Smooth muscle cell (in vitro differentiated cells): Measurements from ENCODE around the gene SLC16A11. TPM values are rescaled to one million over a fixed set of nuclear protein-coding genes. Genes with fewer than 3 reads are reported as not detected.

ENCODE experiments used
- DNase-seq: peaks from one replicate; lab custom pipeline; 2025; ENCODE audit not compliant: unreplicated experiment; lab: John Stamatoyannopoulos, UW
- H2AFZ ChIP-seq: fragments of 200-600 bp; sonication (generic); 2 replicates; pipeline ENCODE4 v1.6.0; 2016; ENCODE audit warnings: antibody characterized with exemption, low read depth, mild to moderate bottlenecking
- H3F3A ChIP-seq: fragments of 200-600 bp; sonication (generic); 2 replicates; pipeline ENCODE4 v1.6.0; 2017; ENCODE audit warnings: antibody characterized with exemption, low read depth
- H3K27ac ChIP-seq: fragments of 200-600 bp; sonication (generic); 2 replicates; pipeline ENCODE4 v1.5.1; 2016; ENCODE audit warnings: low read depth, mild to moderate bottlenecking
- H3K27me3 ChIP-seq: fragments of 200-600 bp; sonication (generic); 2 replicates; pipeline ENCODE4 v1.6.1; 2016; ENCODE audit warnings: low read depth, mild to moderate bottlenecking
- H3K36me3 ChIP-seq: fragments of 200-600 bp; sonication (generic); 2 replicates; pipeline ENCODE4 v1.5.1; 2016; ENCODE audit warnings: low read depth
- H3K4me1 ChIP-seq: fragments of 200-600 bp; sonication (generic); 2 replicates; pipeline ENCODE4 v1.5.1; 2016; ENCODE audit warnings: low read depth
- H3K4me2 ChIP-seq: fragments of 200-600 bp; sonication (generic); 2 replicates; pipeline ENCODE4 v1.6.0; 2016; ENCODE audit warnings: mild to moderate bottlenecking
- H3K4me3 ChIP-seq: fragments of 200-600 bp; sonication (generic); 2 replicates; pipeline ENCODE4 v1.5.1; 2016; ENCODE audit warnings: mild to moderate bottlenecking
- H3K79me2 ChIP-seq: fragments of 200-600 bp; sonication (generic); 2 replicates; pipeline ENCODE4 v1.6.0; 2016; ENCODE audit warnings: low read depth, mild to moderate bottlenecking
- H3K9ac ChIP-seq: fragments of 200-600 bp; sonication (generic); 2 replicates; pipeline ENCODE4 v1.6.0; 2016; ENCODE audit warnings: low read depth
- H3K9me3 ChIP-seq: fragments of 200-600 bp; sonication (generic); replicated peaks from 2 replicates; pipeline ENCODE4 v1.5.1; 2016; ENCODE audit warnings: low read depth
- H4K20me1 ChIP-seq: fragments of 200-600 bp; sonication (generic); 2 replicates; pipeline ENCODE4 v1.6.0; 2016; ENCODE audit warnings: low read depth
- CTCF ChIP-seq: fragments of 200-600 bp; sonication (generic); IDR thresholded peaks from 2 replicates; pipeline ENCODE4 v1.5.1; 2017; ENCODE audit warnings: borderline replicate concordance, mild to moderate bottlenecking, antibody characterized with exemption; ENCODE audit not compliant: insufficient read depth, poor library complexity, severe bottlenecking
- WGBS: methylation state at CpG from one replicate; pipeline ENCODE4 v1.1.7; 2016; ENCODE audit warnings: low lambda C conversion rate; 5-methylcytosine and 5-hydroxymethylcytosine counted together
- polyA plus RNA-seq: library from polyadenylated mRNA; unstranded; fragments of >200 nt; fragmentation: Nextera tagmentation; extraction: Ambion mirVana; gene quantifications from 2 replicates; pipeline ENCODE4 v1.2.1, GENCODE V29; 2016
- total RNA-seq: library from RNA; depleted of rRNA; stranded (reverse); fragments of >200 nt; gene quantifications from 2 replicates; pipeline ENCODE4 v1.2.3, GENCODE V29; 2014

SLC16A11 gene
- total and polyA plus RNA-seq, 2 experiments from 2014 or later: 0.36 to 0.80 TPM

DNA sequence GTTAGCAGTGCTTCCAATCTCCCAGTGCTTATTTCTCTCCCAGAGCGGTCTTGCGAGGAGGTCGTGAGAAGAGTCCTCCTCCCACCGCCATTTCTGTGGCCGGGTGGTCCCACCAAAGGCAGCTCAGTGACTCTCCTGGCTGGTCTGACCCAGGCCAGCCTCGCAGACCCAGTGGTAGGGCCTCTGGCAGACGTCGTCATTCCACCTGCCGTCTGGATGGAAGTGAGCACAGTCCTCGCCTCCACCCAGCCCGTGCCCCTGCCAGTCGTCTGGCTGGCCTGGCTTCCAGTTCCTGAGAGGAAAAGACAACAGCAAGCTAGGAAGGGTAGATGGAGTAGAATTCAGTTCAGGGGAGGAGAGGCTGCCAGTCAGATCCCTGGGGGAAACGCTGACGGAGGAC lies 31.0 kb upstream of the SLC16A11 start:
- no peak for DNase-seq
- 91% methylated on average over 14 of the region's 14 CpGs for WGBS

DNA sequence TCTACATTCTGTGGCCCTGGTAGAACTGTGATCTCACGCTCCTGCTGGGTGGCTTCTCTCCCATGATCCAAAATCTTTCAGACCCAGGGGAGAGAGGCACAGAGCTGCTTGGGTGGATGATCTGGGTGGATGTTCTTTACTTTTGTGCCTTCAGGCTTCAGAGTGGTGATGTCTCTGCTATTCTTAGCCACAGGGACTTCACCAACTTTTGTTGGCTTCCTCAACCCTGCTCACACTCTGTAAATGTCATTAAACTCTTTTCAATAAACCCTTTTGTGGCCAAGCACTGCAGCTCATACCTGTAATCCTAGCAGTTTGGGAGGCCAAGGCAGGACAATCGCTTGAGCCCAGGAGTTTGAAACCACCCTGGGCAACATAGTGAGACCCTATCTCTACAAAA lies 28.5 kb upstream of the SLC16A11 start:
- no peak for TF ChIP-seq CTCF
- H3K27me3 ChIP-seq: no peaks in the 10 kb centered on the region

More for the DNA sequence above, 31.0 kb upstream of the SLC16A11 start:
- Histone ChIP-seq H3K27ac (no peak overlapping the region), H3K4me3 (no peak overlapping the region), H3K4me1 (no peaks in the 10 kb centered on the region), H4K20me1 (no peaks in the 10 kb centered on the region), H3F3A (no peaks in the 10 kb centered on the region), H3K9me3 (no peaks in the 10 kb centered on the region), H3K79me2 (no peaks in the 10 kb centered on the region), H2AFZ (no peak overlapping the region), H3K36me3 (no peaks in the 10 kb centered on the region), H3K4me2 (no peak overlapping the region), H3K27me3 (no peaks in the 10 kb centered on the region), H3K9ac (no peak overlapping the region)
- TF ChIP-seq CTCF: no peak

DNA sequence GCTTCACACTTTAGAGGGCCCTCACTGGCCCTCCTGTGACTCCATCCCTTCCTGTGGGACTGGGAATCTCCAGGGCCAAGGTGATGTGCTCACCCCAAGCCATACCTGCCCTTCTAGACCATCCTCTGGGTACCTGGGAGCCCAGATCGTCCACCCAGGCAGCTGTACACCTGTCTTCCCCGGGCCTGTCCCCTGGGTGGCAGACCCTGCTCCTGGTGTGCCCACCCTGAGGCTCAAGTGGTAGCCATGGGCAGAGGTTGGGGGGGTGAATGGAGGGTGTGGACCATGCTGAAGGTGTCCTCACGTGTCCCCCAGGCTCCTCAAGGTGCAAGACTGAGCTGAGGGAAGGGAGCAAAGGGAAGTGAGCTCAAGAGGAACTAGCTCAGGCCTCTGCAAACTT lies 26.8 kb upstream of the SLC16A11 start:
- no peaks in the 10 kb centered on the region for H3K9me3 ChIP-seq
- no peak overlapping the region for H3K9ac ChIP-seq
- WGBS: 93% methylated on average over 3 of the region's 3 CpGs
- no peak overlapping the region for H2AFZ ChIP-seq
- H3F3A ChIP-seq: no peaks in the 10 kb centered on the region
- H3K27ac ChIP-seq: no peak overlapping the region
- no peaks in the 10 kb centered on the region for H3K4me1 ChIP-seq
- no peaks in the 10 kb centered on the region for H4K20me1 ChIP-seq
- no peak overlapping the region for H3K4me3 ChIP-seq
- H3K79me2 ChIP-seq: no peaks in the 10 kb centered on the region
- no peak overlapping the region for H3K4me2 ChIP-seq
- no peaks in the 10 kb centered on the region for H3K27me3 ChIP-seq
- no peaks in the 10 kb centered on the region for H3K36me3 ChIP-seq
- DNase-seq: no peak
- no peak for TF ChIP-seq CTCF

More for the DNA sequence above, 28.5 kb upstream of the SLC16A11 start:
- Histone ChIP-seq H3K36me3 (no peaks in the 10 kb centered on the region), H3K9ac (no peak overlapping the region), H3K79me2 (no peaks in the 10 kb centered on the region), H4K20me1 (no peaks in the 10 kb centered on the region), H3K4me2 (no peak overlapping the region), H3K9me3 (no peaks in the 10 kb centered on the region), H2AFZ (no peak overlapping the region), H3K4me3 (no peak overlapping the region), H3K4me1 (no peaks in the 10 kb centered on the region), H3F3A (no peaks in the 10 kb centered on the region), H3K27ac (no peak overlapping the region)
- DNase-seq: no peak
- WGBS: 100% methylated on average over 2 of the region's 2 CpGs

GRCh38 chr17:7068268-7068667 lies 24.4 kb upstream of the SLC16A11 start:
- Histone ChIP-seq H3K27me3 (no peaks in the 10 kb centered on the region), H3K9ac (no peak overlapping the region), H3K9me3 (no peaks in the 10 kb centered on the region), H3K4me2 (no peak overlapping the region), H3K36me3 (no peaks in the 10 kb centered on the region), H3K79me2 (no peaks in the 10 kb centered on the region), H3F3A (no peaks in the 10 kb centered on the region), H3K4me1 (no peaks in the 10 kb centered on the region), H3K27ac (no peak overlapping the region), H2AFZ (no peak overlapping the region), H3K4me3 (no peak overlapping the region), H4K20me1 (no peaks in the 10 kb centered on the region)
- no peak for DNase-seq
- TF ChIP-seq CTCF: no peak
- WGBS: 22% methylated on average over 1 of the region's 1 CpG
